NOMO-1 (cell line): Measurements from ENCODE around the gene TRAP1.

Source experiments
- DNase-seq, 2 experiments: peaks; one replicate each; lab custom pipeline; 2025; ENCODE audit not compliant: unreplicated experiment in 2 of 2; lab: John Stamatoyannopoulos, UW

TRAP1 gene

GRCh38 chr16:3652373-3653195, 64.7 kb downstream of the TRAP1 start:
- no peak for DNase-seq

DNA sequence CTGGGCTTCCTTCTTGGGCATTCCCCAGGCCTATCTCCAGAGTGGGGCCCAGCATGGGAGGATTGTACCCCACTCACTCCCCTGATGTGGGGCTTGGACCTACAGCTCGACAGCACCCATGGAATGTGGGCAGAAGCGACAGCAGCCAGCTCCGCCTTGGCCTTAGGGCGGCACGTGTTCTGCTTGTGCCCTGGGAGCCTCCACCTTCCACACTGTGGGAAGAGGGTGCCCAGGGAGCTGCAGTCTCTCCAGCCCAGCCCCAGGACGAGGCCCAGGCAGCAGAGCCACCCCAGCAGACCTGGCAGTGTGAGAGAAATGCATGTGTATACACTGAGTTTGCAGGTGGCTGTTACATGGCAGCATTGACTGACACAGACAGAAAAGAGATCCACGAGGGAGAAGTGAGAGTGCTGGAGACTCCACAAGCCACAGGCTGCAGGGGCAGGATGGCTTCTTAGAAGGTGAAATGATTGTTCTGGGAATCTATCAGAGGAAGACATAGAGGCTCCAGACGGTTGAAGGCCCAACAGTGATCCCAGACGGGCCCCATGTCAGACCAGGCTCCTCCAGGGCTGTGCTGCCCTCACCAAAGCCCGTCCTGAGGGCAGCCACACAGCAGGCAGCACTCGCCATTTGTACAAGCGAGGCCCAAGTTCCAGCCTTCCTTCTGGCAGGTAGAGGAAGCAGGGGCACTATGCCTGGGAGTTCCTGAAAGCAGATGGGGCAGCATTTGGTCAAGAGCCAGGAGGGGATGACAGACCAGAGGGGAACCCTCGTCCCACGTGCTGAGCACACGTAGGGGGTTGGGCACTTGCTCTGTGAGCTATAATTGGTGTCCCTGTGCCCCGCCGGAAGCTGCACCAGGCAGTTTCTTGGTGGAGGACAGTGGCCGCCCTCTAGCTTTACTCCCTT, 65.6 kb downstream of the TRAP1 start:
- no peak for DNase-seq

- DNase-seq, result no peak
Measured at GRCh38 chr16:3650631-3651265, 66.6 kb downstream of the TRAP1 start.

DNA sequence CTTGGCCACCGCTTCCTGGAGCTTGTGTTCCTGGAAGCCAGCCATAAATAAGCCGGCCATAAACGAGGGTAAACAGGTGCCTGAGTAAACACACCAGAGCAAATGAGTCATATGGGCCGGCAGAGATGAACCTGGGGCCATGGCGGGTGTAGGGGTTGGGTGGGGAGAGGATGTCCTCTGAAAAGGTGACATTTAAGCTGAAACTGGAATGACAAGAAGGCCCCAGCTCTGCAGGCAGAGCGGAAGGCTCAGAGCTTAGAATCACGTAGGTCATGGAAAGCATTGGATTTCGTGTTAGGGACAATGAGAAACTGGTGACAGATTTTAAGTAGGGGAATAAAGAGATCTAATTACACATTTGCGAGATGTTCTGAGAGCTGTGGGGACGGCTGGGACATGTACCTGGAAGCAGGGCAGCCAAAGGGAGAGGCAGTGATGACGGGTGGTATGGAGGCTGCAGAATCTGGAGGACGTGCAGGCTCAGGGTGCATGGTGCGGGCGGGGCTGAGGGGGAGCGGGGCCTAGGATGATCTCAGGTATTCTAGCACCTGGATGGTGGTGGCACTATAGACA, 70.9 kb downstream of the TRAP1 start:
- no peak for DNase-seq

DNA sequence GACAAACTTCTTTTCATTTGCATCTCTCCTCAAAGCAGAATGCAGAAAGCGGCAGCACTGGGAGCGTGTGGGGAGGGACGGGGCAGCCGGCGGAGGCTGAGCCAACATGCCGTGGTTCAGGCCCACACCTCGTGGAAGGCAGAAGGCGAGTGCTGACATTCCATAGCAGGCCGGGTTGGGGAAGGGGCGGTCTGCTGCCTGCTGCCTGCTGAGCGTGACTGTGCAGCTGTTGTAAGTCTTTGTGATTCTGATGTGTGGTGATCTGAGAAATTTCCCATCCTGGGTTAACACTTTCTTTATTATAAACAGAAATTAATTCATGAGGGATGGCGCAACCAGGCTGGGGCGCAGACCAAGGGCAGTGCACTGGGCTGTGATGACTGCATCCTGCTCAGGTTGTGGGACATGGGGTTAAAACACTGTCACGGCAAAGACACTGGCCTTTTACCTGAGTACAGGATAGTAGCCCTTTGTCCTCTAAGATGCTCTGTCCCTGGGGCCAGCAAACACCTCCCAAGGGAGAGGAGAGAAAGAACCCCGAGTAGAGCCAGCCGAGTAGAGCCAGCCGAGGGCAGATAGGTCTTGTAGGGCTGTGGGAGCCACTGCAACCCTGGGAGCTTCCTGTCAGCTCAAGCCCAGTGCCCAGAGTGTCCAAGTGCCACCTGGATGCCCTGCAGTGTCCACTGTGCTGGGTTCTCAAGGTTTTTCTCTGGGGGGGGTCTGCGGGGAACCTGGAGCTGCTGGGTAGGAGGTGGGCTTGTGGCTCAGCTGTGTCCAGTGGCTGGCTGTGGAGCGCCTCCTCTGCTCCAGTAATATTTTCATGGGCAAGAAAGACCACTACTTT, 71.6 kb downstream of the TRAP1 start:
- DNase-seq, result no peak

DNA sequence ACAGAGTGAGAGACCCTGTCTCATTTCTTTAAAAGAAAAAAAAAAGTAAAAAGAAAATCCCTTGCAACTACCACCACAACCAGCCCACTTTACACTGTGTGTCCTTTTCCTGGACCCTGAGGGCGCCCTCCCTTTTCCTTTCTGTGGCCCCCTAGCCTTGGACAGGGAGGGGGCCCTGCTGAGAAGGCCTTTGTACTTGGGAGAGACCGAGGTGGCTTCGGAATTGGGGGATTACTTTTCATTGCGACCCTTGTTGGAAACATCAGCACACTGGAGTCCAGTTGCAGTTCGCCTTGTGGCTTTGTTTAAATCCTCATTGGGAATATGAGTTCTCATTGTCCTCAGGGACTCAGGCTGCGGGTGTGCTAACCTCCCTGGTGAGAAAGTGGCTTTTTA, 72.2 kb downstream of the TRAP1 start:
- no peak for DNase-seq

- DNase-seq, result no peak
Measured at GRCh38 chr16:3643095-3643730, 74.1 kb downstream of the TRAP1 start.

DNA sequence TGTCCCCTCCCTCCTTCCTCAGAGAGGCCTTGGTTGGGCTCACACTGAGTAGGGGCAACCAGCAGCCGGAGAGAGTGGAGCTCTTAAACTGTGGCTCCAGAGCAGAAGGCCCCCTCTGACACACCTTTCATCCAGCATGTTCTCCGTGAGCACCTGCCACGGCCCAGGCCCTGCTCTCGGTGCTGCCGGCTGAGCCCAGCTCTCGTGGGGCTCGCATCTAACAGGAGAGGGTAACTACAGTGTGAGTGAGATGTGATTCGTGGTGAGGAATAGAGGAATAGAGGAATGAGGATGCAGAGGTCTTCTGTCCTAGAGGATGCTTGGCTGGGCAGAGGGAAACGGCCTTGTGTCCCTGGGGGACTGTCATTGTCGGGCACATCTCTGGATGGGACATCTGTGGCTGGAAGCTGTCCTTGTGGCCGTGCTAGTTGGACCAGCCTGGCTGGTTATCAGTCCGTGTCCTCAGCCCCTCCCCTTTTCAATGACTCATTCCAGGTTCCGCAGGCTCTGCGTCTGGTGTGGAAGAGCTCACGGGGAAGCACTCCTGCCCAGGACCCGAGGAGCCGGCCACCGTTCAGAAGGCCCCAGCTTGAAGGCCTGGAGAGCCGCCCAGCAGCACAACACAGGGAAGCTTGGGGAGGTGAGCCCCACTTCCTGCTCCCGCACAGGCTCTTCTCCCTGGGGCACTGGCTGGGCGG, 74.8 kb downstream of the TRAP1 start:
- DNase-seq, result no peak

- DNase-seq, result no peak
Measured at GRCh38 chr16:3641801-3642396, 75.4 kb downstream of the TRAP1 start.

DNA sequence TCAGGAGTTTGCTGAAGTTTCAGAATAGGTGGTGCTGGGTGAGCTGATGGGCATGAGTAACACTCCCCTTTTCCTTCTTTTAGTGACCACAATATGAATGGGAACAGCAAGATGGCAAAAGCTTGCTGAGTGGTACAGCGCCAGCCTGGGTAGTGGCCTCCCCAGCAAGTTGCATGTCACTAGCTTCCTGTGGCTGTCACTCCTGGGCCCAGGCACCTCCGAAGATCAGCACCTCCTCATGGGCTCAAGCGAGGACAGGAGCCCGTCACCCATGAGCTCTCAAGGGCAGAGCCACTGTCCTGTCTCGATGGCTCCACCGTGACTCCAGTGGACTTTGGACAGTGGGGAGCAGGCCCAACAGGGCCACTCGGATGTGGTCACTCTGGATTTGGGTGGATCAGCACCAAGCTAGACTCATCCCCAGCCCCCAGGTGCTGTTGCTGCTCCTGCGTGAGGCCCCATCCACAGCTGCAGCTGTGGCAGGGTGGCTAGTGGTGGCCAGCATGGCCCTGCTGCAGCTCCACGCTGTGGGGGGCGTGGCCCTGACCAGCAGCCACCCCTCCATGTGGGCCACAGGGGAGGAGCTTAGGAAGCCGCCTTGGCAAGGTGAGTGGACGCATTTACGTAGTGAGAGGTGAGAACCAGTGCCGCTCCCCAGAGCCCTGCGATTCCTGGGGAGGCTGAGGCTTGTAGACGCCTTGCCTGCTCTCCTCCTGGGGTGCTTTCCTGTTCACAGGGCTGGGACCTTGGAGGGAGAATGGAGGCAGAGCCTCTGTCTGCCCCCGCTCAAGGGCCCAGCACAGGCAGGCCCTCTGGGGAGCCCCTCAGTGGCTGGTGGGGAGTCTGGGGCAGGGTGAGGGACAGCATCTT, 76.5 kb downstream of the TRAP1 start:
- no peak for DNase-seq

- DNase-seq, result no peak
Measured at GRCh38 chr16:3640207-3640606, 77.1 kb downstream of the TRAP1 start.

DNA sequence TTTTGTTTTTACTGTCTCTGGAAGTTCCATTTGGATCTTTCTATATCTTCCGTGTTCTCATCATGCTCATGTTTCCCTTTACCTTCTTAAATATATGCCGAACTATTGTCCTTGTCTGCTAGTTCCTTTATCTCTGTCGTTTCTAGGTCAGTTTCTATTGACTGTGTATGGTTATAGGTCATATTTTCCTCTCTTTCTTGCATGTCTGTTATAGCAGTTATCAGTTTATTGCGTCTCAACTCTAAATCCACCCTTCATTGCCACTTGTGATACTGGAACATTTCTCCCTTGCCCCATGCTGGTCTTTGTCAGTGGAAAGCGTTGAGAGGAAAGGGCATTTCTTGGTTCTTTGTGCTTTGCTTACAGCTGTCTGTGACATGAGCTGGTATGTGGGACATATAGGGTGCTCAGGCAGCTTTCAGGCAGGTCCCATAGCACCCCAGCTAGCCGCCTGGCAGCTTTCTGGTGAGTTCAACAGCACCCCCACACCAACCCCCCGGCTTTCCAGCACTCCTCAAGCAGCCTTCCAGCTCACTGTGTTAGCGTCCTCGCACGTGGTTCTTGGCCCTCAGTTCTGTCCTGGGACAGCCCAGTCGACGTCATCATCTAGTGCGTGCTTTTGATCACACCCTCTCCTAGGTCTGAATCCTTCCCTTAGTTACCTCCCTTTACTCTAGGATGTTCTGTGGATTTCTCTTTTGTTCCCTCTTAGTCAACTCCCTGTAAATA, 78.2 kb downstream of the TRAP1 start:
- no peak for DNase-seq

GRCh38 chr16:3637371-3637923, 79.9 kb downstream of the TRAP1 start:
- peak; percentile 65 to 75 for DNase-seq

- peak; percentile 47 to 94 for DNase-seq
Measured at GRCh38 chr16:3625911-3626732, 91.2 kb downstream of the TRAP1 start.

- DNase-seq, result no peak
Measured at GRCh38 chr16:3625331-3625730, 92.0 kb downstream of the TRAP1 start.

- DNase-seq, result no peak
Measured at GRCh38 chr16:3623642-3624041, 93.7 kb downstream of the TRAP1 start.
